WTC11 (cell line): ENCODE results near the gene ZBTB48.

ENCODE experiments used
- USF1 ChIP-seq: sonication (generic); formaldehyde crosslinking; IDR thresholded peaks from 2 replicates; pipeline ENCODE4 v1.8.0; 2022; ENCODE audit warnings: mild to moderate bottlenecking, missing genetic modification reagents
- ZNF263 ChIP-seq: sonication (generic); formaldehyde crosslinking; IDR thresholded peaks from 2 replicates; pipeline ENCODE4 v1.8.1; 2022; ENCODE audit warnings: low read depth, mild to moderate bottlenecking, moderate library complexity, missing genetic modification reagents

- TF ChIP-seq USF1 (CRISPR knock-in tag) (no peak), ZNF263 (CRISPR knock-in tag) (no peak)
These were observed 24.7 kb upstream of the ZBTB48 start, which contains the start of gene TAS1R1 for GRCh38 chr1:6554907-6555778.
